Measurements from ENCODE around the gene PUS3.
"Not testable (repeated sequence)": the region's sequence is repeated elsewhere in the genome, so short reads cannot be mapped to it uniquely, and the experiment has no call there.

The PUS3 gene

DNA sequence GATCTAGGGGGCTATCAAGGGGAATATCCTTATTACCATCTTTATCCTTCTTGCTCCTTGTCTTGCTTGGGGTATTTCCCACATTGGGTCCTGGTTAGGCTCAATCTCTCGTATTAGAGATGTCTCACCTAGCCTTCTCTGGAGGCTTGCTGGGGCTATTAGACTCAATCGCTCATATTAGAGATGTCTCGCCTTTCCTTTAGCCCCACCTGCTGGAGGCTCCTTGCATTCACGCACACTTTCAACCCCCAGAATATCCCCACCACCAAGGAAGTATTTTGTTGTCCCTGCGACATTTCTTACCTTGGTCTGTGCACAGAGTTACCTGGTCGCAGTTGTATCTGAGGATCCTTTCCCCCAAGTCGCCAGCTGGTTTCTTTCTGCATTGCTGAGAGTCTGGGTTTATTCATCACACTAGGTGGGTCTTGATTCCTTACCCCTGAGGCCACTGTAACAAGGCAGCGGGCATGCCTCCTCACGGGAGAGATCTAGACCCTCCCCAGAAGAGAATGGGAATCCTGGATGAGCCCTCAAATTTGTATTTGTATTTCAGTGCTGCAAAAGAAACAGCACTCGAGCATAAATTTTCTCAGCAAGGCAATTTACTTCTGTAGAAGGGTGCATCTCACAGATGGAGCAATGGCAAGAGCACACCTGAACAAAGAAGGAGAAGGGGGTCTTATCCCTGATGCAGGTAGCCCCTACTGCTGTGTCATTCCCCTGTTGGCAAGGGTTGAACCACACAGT lies 31.4 kb downstream of the PUS3 start:
- peak; percentile 60 to 66 for DNase-seq (ENCODE audit: low read depth in 2 of 2)
- no peak overlapping the region for H3K4me3 ChIP-seq (replicated peaks in 1 of 2; ENCODE audit: low read depth in 2 of 2, low read length in 2 of 2)
- TF ChIP-seq, protein P1, sequence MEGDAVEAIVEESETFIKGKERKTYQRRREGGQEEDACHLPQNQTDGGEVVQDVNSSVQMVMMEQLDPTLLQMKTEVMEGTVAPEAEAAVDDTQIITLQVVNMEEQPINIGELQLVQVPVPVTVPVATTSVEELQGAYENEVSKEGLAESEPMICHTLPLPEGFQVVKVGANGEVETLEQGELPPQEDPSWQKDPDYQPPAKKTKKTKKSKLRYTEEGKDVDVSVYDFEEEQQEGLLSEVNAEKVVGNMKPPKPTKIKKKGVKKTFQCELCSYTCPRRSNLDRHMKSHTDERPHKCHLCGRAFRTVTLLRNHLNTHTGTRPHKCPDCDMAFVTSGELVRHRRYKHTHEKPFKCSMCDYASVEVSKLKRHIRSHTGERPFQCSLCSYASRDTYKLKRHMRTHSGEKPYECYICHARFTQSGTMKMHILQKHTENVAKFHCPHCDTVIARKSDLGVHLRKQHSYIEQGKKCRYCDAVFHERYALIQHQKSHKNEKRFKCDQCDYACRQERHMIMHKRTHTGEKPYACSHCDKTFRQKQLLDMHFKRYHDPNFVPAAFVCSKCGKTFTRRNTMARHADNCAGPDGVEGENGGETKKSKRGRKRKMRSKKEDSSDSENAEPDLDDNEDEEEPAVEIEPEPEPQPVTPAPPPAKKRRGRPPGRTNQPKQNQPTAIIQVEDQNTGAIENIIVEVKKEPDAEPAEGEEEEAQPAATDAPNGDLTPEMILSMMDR (IDR thresholded peaks at IDR 0.05; ENCODE audit: low read depth, low read length) = peak; percentile 72

- no peak overlapping the region for H3K4me3 ChIP-seq (replicated peaks in 1 of 2; ENCODE audit: low read depth in 2 of 2, low read length in 2 of 2)
- TF ChIP-seq, protein P1 (IDR thresholded peaks at IDR 0.05; ENCODE audit: low read depth, low read length) = no peak
- DNase-seq (ENCODE audit: low read depth in 2 of 2) = peak in 1 of 2 donors; percentile 32
Measured at GRCh38 chr11:125869521-125869920, 33.5 kb downstream of the PUS3 start.

DNA sequence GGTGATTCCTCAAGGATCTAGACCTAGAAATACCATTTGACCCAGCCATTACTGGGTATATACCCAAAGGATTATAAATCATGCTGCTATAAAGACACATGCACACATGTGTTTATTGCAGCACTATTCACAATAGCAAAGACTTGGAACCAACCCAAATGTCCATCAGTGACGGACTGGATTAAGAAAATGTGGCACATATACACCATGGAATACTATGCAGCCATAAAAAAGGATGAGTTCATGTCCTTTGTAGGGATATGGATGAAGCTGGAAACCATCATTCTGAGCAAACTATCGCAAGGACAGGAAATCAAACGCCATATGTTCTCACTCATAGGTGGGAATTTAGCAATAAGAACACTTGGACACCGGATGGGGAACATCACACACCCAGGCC lies 37.7 kb downstream of the PUS3 start:
- DNase-seq (ENCODE audit: low read depth in 2 of 2); H3K4me3 ChIP-seq (replicated peaks in 1 of 2; ENCODE audit: low read depth in 2 of 2, low read length in 2 of 2): not testable (repeated sequence)

- H3K4me3 ChIP-seq (replicated peaks in 1 of 2; ENCODE audit: low read depth in 2 of 2, low read length in 2 of 2); DNase-seq (ENCODE audit: low read depth in 2 of 2): not testable (repeated sequence)
Measured at GRCh38 chr11:125862786-125863185, 40.2 kb downstream of the PUS3 start.

- DNase-seq (ENCODE audit: low read depth in 2 of 2); H3K4me3 ChIP-seq (replicated peaks in 1 of 2; ENCODE audit: low read depth in 2 of 2, low read length in 2 of 2): not testable (repeated sequence)
Measured at GRCh38 chr11:125857670-125858069, 45.3 kb downstream of the PUS3 start.

- TF ChIP-seq, protein P1 (IDR thresholded peaks at IDR 0.05; ENCODE audit: low read depth, low read length) = no peak
- H3K4me3 ChIP-seq (replicated peaks in 1 of 2; ENCODE audit: low read depth in 2 of 2, low read length in 2 of 2) = no peak overlapping the region
- DNase-seq (ENCODE audit: low read depth in 2 of 2) = no peak
Measured at GRCh38 chr11:125846188-125846587, 56.8 kb downstream of the PUS3 start.
